GM19035 (cell line): ENCODE measurements around the gene FFAR2.

ENCODE experiments used
- ATAC-seq: cut with Tn5 transposase; IDR thresholded peaks from one replicate; pipeline ENCODE4 v1.9.1; 2021; ENCODE audit not compliant: unreplicated experiment

FFAR2 gene

DNA sequence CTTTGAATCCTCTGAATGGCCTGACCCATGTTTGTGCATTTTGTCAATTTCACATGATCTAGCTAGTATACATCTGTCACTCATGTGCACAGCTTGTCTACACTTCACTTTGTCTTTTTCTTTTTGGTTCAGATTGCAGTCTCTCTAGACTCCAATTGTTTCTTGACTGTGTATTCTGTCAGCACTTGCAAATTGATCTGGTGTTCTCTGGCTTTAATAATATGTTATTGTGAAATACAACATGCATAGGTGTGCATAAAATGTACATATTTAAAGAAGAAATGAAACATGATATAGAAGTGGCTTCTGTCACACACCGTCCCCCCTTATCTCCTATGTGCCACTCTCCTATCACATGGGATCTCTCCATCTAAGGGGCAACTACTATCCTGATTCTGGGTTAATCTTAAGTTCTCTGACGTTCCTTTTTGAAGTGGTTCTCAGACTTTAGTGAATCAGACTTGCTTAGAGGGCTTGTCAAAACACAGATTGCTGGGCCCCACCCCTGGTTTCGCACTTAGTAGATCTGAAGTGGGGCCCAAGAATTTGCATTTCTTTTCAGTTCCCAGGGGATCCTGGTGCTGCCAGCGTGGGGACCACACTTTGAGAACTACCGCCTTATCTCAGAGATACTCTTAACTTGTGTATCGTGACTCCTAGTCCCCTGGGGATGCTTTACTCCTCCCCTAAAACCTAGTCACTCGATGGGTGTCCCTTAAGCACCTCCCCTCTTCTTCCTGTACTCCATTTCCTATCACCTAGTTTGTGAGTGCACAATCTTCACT, 36.4 kb downstream of the FFAR2 start:
- peak; percentile 84 for ATAC-seq

DNA sequence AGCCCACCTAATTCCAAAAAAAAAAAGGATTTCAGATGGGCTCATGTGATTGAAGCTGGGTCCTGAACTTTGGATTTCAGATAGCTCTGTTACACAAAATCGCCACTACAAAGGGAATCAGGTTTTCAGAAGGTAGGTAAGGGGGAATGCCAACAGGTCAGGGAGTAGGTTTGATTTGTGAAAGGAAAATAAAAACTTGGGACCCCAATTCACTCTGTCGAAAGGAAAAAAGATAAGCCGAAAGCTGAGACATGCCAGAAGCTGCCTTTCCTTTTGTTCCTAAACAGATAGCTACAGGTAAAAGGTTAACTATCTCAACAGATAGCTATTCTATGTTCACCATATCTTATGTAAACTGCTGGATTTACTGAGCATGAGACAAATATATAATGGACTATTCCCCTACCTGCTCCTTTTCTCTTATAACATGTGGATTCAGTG, 38.2 kb downstream of the FFAR2 start:
- ATAC-seq = no peak

DNA sequence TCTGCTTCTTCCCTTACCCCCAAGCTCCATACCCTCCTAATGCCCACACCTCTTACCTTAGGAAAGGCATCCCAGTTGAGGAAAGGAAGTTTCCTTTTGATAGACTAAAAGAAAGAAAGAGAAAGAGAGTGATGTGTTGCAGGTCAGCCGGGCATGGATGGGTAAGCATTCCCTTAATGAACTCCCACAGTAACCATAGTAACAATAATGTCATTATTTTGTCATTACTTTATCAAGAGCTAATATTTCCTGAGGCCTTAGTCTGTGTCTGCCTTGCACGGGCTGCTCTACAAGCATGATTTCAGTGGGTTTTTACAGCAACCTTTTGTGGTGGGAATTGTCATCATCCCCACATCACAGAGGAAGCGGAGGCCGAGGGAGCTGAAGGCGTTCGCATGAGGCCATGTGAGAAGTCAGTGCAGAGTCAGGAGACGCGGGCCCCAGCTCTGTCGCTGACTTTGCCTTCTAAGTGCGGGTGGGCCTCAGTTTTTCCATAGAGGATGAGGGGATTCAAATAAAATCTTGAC, 39.7 kb downstream of the FFAR2 start:
- ATAC-seq = no peak

DNA sequence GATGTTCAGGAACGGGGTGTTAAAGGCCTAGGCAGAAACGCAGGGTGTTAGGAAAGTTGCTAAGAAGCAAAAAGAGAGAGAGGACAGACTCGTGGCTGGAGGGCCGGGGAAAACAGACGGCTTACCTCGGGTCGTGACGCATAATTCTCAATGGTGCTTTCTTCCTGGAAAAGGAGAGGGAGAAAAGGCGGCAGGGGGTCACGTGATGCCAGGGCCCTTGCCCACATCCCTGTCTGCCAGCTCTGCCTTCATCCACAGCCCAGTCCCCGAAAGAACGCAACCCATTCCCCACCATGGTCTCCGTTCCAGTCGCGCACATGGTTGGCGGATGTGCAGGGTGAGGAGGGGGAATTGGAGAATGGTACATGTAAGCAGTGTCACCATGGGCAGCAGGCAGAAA, 40.6 kb downstream of the FFAR2 start:
- no peak for ATAC-seq

DNA sequence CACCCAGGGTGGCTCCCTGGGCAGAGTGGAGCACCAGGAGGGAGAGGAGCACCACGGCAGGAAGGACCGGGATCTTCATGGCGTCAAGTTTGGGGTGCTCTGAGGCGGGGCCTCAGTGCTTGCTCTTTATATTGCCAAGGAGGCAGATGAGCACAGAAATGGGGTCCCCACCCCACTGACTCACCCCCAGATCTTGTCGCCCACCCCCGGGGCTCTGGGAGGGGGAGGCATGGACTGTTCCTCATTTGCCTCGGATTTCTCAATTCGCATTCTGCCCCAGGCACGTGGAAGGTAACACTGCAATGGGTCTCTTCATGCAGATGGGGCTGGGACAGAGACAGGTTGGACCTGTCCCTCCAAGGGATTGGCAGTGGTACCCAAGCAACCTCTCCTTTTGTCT, 42.3 kb downstream of the FFAR2 start, which contains the start of gene KRTDAP:
Gene KRTDAP (minus strand): TSS at position 101 of the 400 bp plus-strand sequence. CDS start 22 bp downstream, at position 79.
- no peak for ATAC-seq

DNA sequence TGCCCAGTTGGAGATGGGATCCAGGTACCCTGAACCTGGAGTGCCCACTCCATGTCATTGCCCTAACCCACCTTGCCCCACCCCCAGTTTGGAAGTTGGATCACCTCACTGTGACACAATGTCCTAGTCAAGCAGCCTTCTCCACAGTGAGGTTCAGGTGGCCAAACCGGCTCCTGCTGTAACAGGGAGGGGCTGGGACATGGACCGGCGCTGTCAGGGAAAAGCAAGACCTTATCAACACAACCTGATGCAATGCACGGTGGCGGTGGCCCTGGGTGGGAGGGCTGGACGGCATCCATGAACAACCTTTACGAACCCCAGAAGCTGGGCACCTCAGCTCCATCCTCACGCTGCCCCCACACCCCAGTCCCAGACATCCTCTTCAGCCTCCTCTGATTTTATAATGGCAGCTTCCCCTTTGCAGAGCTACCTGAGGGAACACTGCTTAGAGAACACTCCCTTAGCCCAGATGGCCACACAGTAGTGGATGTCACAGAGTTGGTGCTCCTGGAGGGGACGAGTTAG, 43.8 kb downstream of the FFAR2 start:
- no peak for ATAC-seq

DNA sequence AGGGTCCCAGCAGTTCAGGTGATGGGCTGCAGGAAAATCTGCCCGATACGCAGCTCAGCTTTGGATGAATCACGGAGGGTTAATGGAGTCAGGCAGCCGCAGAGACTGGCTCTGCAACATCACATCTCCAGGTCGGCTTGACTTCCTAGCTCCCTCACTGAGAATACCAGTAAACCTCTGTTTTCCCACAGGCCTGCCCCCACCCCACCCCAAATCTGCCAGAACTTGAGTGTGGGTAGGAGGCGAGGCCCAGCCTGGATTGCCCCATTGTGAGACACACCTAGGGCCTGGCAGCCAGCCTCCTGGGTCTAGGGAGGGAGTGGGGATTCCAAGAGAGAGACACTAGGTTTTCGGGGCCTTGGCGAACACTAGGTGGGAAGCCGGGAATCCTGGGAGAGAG, 45.9 kb downstream of the FFAR2 start:
- no peak for ATAC-seq

DNA sequence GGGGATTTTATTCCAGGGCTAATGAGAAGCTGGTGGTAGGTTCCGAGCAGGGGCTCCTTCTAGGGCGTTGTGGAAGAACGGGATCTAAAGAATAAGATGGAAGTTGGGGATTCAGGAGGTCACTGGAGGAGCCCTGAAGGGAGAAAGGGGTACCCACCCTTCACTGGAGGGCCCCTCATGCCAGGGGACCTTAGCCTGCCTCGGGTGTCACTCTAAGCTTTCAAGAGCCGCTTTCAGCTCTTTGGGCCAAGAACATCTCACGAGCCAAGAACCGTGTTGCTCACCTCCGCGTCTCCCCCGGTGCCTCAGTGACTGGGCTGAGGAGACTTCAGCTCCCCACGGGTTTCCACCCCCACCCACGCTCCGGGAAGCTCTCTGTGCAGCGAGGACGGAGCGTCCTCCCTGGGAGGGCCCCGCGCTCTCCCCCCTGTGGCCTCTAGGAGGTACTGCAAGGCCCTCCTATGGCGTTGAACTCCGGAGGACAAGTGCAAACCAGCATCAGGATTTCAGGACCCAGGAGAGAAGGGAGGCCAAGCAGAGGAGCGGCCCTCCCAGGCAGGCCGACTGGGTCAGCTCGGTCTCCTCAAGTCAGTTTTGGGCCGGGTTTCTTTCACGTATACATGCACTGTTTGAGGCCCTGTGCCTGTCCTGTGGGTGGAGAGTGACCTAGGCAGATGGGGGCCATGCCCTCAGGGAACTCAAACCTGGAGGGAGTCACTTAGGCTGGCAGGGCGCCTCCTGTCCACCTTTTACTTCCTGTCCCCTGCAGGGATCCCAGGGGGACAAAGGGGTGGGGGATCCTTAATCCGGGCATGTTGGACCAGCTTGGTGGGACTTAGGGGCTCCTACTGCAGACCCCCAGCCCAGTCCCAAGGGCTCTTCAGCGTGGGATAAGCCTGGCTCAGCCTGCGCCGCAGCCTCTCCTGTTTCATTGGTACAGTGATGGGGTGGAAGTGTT, 47.3 kb downstream of the FFAR2 start:
- ATAC-seq = no peak

DNA sequence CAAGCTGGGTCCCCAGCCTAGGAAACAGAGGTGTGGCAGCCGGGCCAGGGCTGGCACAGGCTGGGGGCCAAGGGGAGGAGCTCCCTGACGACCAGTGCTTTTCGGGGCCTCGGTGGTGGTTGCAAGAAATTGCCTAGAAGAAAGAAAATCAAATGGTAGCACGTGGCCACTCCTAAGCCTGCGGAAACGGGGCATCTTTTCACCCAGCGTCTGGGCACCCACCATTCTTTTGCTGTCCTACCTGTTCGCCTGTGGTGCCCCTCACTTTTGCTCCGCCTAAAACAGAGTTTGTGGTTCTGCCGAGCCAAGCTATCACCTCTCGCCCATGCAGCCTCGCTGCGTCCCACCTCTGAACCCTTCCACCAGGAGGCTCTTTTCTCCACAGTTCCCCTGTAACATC, 49.3 kb downstream of the FFAR2 start:
- no peak for ATAC-seq

DNA sequence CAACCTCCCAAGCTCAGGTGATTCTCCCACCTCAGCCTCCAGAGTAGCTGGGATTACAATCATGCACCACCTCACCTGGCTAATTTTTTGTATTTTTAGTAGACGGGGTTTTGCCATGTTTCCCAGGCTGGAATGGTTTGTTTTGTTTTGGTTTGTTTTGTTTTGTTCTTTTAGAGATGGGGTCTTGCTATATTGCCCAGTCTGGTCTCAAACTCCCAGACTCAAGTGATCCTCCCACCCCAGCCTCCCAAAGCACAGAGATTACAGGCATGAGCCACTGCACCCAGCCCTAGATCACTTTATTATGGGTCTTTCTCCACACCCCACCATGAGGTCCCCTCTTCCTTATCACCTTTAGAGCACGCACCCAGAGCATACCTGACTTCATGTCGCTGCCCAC, 50.2 kb downstream of the FFAR2 start:
- ATAC-seq = no peak

DNA sequence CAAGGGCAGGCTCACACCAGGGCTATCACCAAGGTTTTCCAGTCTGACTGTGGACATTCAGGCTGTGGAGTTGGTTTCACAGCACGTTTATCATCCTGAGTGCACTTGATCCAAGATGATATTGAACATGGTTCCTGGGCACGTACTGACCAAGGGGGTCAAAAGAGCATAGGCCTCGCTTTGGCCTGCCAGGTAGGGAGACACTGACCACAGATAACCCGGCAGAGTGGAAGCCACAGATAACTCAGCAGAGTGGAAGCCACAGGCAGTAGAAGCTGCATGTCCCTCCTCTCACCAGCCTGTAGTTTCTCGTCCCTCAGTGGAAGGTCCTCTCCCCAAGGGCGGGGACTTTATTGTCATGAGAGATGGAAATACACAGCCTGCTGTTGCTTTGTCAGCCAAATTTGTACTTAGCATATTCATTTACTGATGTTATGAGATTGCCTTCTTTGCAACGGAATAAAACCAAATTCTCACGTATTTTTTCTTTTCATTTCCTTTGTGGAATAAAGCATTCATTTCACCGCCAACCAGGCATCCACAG, 51.0 kb downstream of the FFAR2 start:
- ATAC-seq = no peak

DNA sequence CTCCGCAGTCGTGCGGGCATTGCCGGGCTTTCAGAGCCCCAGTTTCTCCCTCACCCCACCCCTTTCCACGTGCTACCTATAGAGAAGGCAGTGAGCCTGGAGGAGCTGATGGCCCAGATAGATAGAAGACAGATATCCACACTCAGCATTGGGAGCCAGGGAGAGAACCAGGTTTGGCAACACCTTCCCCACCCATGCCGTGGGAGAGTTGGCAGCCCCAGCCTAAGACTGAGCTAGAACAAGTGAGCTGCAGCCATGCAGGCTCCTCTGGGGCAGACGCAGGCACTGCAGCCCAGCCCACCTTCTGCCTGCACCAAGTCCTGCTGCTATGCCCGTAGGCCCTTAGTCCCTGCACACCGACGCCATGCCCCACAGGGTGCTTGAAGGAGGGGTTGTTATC, 52.6 kb downstream of the FFAR2 start:
- no peak for ATAC-seq
